H1 (cell line): ENCODE results near the gene ATP6V1E1. TPM values are rescaled to one million over a fixed set of nuclear protein-coding genes. Genes with fewer than 3 reads are reported as not detected.

Source experiments
- CTCF ChIA-PET: fragments of 300-600 bp; sonication (Branson Sonifier 250); formaldehyde crosslinking; loops from one replicate; lab custom pipeline; 2021; ENCODE audit not compliant: partially characterized antibody; lab: Charles Lee
- POLR2A ChIA-PET: fragments of 300-600 bp; sonication (Branson Sonifier 250); formaldehyde crosslinking; loops from one replicate; lab custom pipeline; 2021; ENCODE audit warnings: inconsistent platforms; ENCODE audit not compliant: partially characterized antibody; lab: Charles Lee
- DNase-seq, 2 experiments: peaks; one replicate each; pipeline versions ENCODE4 v3.0.0 to v3.0.0-alpha.2; 2010 to 2022; ENCODE audit warnings: low spot score in 2 of 2, low read depth in 1 of 2, mixed read lengths in 1 of 2
- FAIRE-seq: peaks from 2 replicates; lab custom pipeline; 2011; peaks lifted over from hg19 to GRCh38; lab: Jason Lieb, UNC
- H2AFZ ChIP-seq: 2 replicates; pipeline ENCODE4 v1.8.1; 2012; ENCODE audit warnings: low read length, inconsistent platforms
- H2AK5ac ChIP-seq: 2 replicates; pipeline ENCODE4 v1.6.1; 2013; ENCODE audit warnings: low read depth, low read length
- H2BK120ac ChIP-seq: replicated peaks from 2 replicates; pipeline ENCODE3; 2013; ENCODE audit warnings: low read depth, low read length, inconsistent platforms
- H2BK12ac ChIP-seq: 2 replicates; pipeline ENCODE4 v1.6.1; 2013; ENCODE audit warnings: low read depth, low read length
- H2BK15ac ChIP-seq: 2 replicates; pipeline ENCODE4 v1.6.1; 2013; ENCODE audit warnings: low read length
- H2BK20ac ChIP-seq: 2 replicates; pipeline ENCODE4 v1.6.1; 2013; ENCODE audit warnings: low read length
- H2BK5ac ChIP-seq: 2 replicates; pipeline ENCODE4 v1.6.1; 2013; ENCODE audit warnings: low read depth, low read length
- H3K14ac ChIP-seq: 2 replicates; pipeline ENCODE4 v1.6.1; 2013; ENCODE audit warnings: inconsistent platforms; ENCODE audit not compliant: insufficient read length
- H3K18ac ChIP-seq: 2 replicates; pipeline ENCODE4 v1.6.1; 2013; ENCODE audit warnings: low read length; ENCODE audit errors: extremely low read depth
- H3K23ac ChIP-seq: 2 replicates; pipeline ENCODE4 v1.6.1; 2013; ENCODE audit warnings: inconsistent platforms; ENCODE audit not compliant: insufficient read length
- H3K23me2 ChIP-seq: 2 replicates; pipeline ENCODE4 v1.6.1; 2013; ENCODE audit warnings: low read depth, low read length
- H3K27ac ChIP-seq: 2 replicates; pipeline ENCODE4 v1.6.1; 2011; ENCODE audit warnings: low read depth, low read length, inconsistent platforms
- H3K27me3 ChIP-seq, 4 experiments: replicated peaks in 1 of 4; 1 replicate in 1 of 4; 2 replicates in 3 of 4; pipeline versions ENCODE4 v1.6.1 to v1.8.1; 2011 to 2013; ENCODE audit warnings: low read length in 3 of 4, mild to moderate bottlenecking in 3 of 4, inconsistent platforms in 2 of 4, mixed read lengths in 2 of 4, moderate library complexity in 1 of 4; ENCODE audit not compliant: control insufficient read depth in 3 of 4, insufficient read depth in 3 of 4; ENCODE audit errors: extremely low read depth in 1 of 4
- H3K36me3 ChIP-seq, 4 experiments: 2 replicates each; pipeline versions ENCODE4 v1.6.1 to v1.8.1; 2011 to 2013; ENCODE audit warnings: mild to moderate bottlenecking in 4 of 4, low read length in 3 of 4, moderate library complexity in 2 of 4, control low read depth in 1 of 4, inconsistent platforms in 1 of 4; ENCODE audit not compliant: insufficient read depth in 4 of 4, control insufficient read depth in 2 of 4
- H3K4ac ChIP-seq: replicated peaks from 2 replicates; pipeline ENCODE3; 2013; ENCODE audit warnings: low read length, low read depth, mixed read lengths, inconsistent platforms; ENCODE audit not compliant: insufficient read length
- H3K4me1 ChIP-seq, 4 experiments: replicated peaks in 1 of 4; 1 replicate in 1 of 4; 2 replicates in 3 of 4; pipeline versions ENCODE4 v1.6.1 to v1.8.1; 2011 to 2013; ENCODE audit warnings: low read length in 3 of 4, inconsistent platforms in 2 of 4, mixed read lengths in 1 of 4; ENCODE audit not compliant: insufficient read depth in 4 of 4, control insufficient read depth in 3 of 4
- H3K4me2 ChIP-seq, 2 experiments: 2 replicates each; pipeline versions ENCODE4 v1.6.1 to v1.8.1; 2011 to 2013; ENCODE audit warnings: low read depth in 2 of 2, low read length in 2 of 2, control low read depth in 1 of 2, inconsistent platforms in 1 of 2, mild to moderate bottlenecking in 1 of 2; ENCODE audit not compliant: insufficient read depth in 1 of 2
- H3K4me3 ChIP-seq, 4 experiments: fragments of 200-600, 300-600 bp in 1 of 4; sonication (generic), shearing (Covaris generic), sonication (Bioruptor Twin) in 1 of 4; 2 replicates each; pipeline versions ENCODE4 v1.5.1 to v1.8.1; 2011 to 2016; ENCODE audit warnings: low read length in 4 of 4, low read depth in 3 of 4, control low read depth in 2 of 4, inconsistent platforms in 2 of 4, mild to moderate bottlenecking in 2 of 4, mixed read lengths in 1 of 4, moderate library complexity in 1 of 4; ENCODE audit not compliant: insufficient read depth in 2 of 4; ENCODE audit errors: extremely low read depth in 1 of 4
- H3K56ac ChIP-seq: replicated peaks from 2 replicates; pipeline ENCODE3; 2013; ENCODE audit warnings: low read depth, mild to moderate bottlenecking, mixed read lengths, low read length, inconsistent platforms; ENCODE audit not compliant: insufficient read length
- H3K79me1 ChIP-seq: 2 replicates; pipeline ENCODE4 v1.6.1; 2013; ENCODE audit warnings: low read depth, low read length, control low read depth
- H3K79me2 ChIP-seq, 2 experiments: 2 replicates each; pipeline versions ENCODE4 v1.6.1 to v1.8.1; 2012 to 2013; ENCODE audit warnings: low read length in 2 of 2, mild to moderate bottlenecking in 2 of 2, inconsistent platforms in 1 of 2; ENCODE audit not compliant: insufficient read depth in 2 of 2, control insufficient read depth in 1 of 2
- H3K9ac ChIP-seq, 4 experiments: replicated peaks in 1 of 4; 1 replicate in 1 of 4; 2 replicates in 3 of 4; pipeline versions ENCODE4 v1.6.1 to v1.8.1; 2011 to 2013; ENCODE audit warnings: low read depth in 3 of 4, low read length in 3 of 4, control low read depth in 2 of 4, mild to moderate bottlenecking in 2 of 4, moderate library complexity in 2 of 4, inconsistent platforms in 1 of 4; ENCODE audit errors: extremely low read depth in 1 of 4
- H3K9me3 ChIP-seq, 2 experiments: 2 replicates each; pipeline versions ENCODE4 v1.6.1 to v1.8.1; 2012 to 2013; ENCODE audit warnings: mild to moderate bottlenecking in 2 of 2, moderate library complexity in 2 of 2, control low read depth in 1 of 2, inconsistent platforms in 1 of 2, low read depth in 1 of 2, low read length in 1 of 2, mixed read lengths in 1 of 2; ENCODE audit not compliant: insufficient read depth in 2 of 2
- H4K20me1 ChIP-seq, 2 experiments: replicated peaks in 1 of 2; 2 replicates each; pipeline versions ENCODE3 to v1.8.1; 2011 to 2013; ENCODE audit warnings: inconsistent platforms in 2 of 2, low read length in 2 of 2, mild to moderate bottlenecking in 1 of 2; ENCODE audit not compliant: insufficient read depth in 2 of 2, control insufficient read depth in 1 of 2
- H4K5ac ChIP-seq: 2 replicates; pipeline ENCODE4 v1.6.1; 2013; ENCODE audit warnings: low read length, low read depth, mixed read lengths, inconsistent platforms; ENCODE audit not compliant: insufficient read length
- H4K8ac ChIP-seq: 2 replicates; pipeline ENCODE4 v1.8.0; 2013; ENCODE audit warnings: mild to moderate bottlenecking, moderate library complexity, low read length, inconsistent platforms; ENCODE audit not compliant: insufficient read depth; ENCODE audit errors: extremely low read depth
- H4K91ac ChIP-seq: replicated peaks from 2 replicates; pipeline ENCODE3; 2013; ENCODE audit warnings: low read length, mixed read lengths, inconsistent platforms; ENCODE audit not compliant: insufficient read length
- E2F6 ChIP-seq: IDR thresholded peaks from 2 replicates; pipeline ENCODE4 v1.6.1; 2012; ENCODE audit warnings: inconsistent platforms
- JUND ChIP-seq: IDR thresholded peaks from 2 replicates; pipeline ENCODE4 v1.6.1; 2011; ENCODE audit warnings: mild to moderate bottlenecking, improper control_type of control experiment, low read length
- RFX5 ChIP-seq: IDR thresholded peaks from 2 replicates; pipeline ENCODE4 v1.6.1; 2011; ENCODE audit warnings: low read depth, low read length, improper control_type of control experiment, borderline replicate concordance
- TCF12 ChIP-seq: IDR thresholded peaks from 2 replicates; pipeline ENCODE4 v1.6.1; 2011; ENCODE audit warnings: low read depth, mild to moderate bottlenecking, low read length
- WGBS, 2 experiments: shearing (Covaris generic) in 1 of 2; methylation state at CpG; one replicate each; pipeline versions ENCODE4 v1.1.6 to v1.1.7; 2013 to 2015; ENCODE audit warnings: low lambda C conversion rate in 2 of 2, mixed read lengths in 2 of 2, inconsistent platforms in 1 of 2, low coverage in 1 of 2, missing lambda C conversion rate in 1 of 2; ENCODE audit not compliant: insufficient replicate concordance in 2 of 2, insufficient coverage in 1 of 2, insufficient read length in 1 of 2; ENCODE audit errors: extremely low coverage in 1 of 2, missing lambda C conversion rate in 1 of 2; 5-methylcytosine and 5-hydroxymethylcytosine counted together
- polyA plus RNA-seq, 7 experiments: library from polyadenylated mRNA; depleted of rRNA in 3 of 7; stranded (reverse) in 5 of 7; unstranded in 2 of 7; fragments of >200 nt in 5 of 7; fragments of 200-250 nt in 2 of 7; gene quantifications; 1 replicate in 5 of 7; 2 replicates in 1 of 7; 4 replicates in 1 of 7; pipeline versions ENCODE4 v1.2.1 to v1.2.3, GENCODE V29; 2011 to 2013; ENCODE audit warnings: missing spikeins in 2 of 7, mixed read lengths in 2 of 7
- total RNA-seq: library from RNA; stranded (reverse); fragmentation: NEBNext Ultra II Directional; extraction: Animal tissue kit (Norgen Biotek cat#: 25700); gene quantifications from 2 replicates; pipeline ENCODE4 v1.2.1, GENCODE V29; 2021

The ATP6V1E1 gene
- total and polyA plus RNA-seq, 2 of the 8 experiments (the other 6 are each of a cell fraction or from before 2014, with no cell fraction given): 80.4 to 88.1 TPM

- H2BK120ac ChIP-seq: no peak overlapping the region
- H2AK5ac ChIP-seq: no peak overlapping the region
- no peak overlapping the region for H3K9ac ChIP-seq
- H3K36me3 ChIP-seq: peaks cover 15 to 43% (median 30%) of the 10 kb centered on the region in 4 experiments
- FAIRE-seq: no peak
- no peak overlapping the region for H3K56ac ChIP-seq
- no peaks in the 10 kb centered on the region for H3K23me2 ChIP-seq
- H3K14ac ChIP-seq: no peak overlapping the region
- H3K4me1 ChIP-seq: no peaks in the 10 kb centered on the region
- no peak overlapping the region for H4K91ac ChIP-seq
- POLR2A ChIA-PET: interaction anchor here (0.8 to 3.7 kb wide), 4 partner anchors 10 to 43 kb away, joined by 3 to 16 read pairs (median 4); no protein-coding TSS in a partner anchor
- no peak overlapping the region for H2BK12ac ChIP-seq
- 82% methylated on average over 5 of the region's 5 CpGs; no CpG with 5 or more reads in 1 of the 2 experiments for WGBS, 2 experiments
- H3K18ac ChIP-seq: no peak overlapping the region
- no peak for DNase-seq
- no peaks in the 10 kb centered on the region for H3K27me3 ChIP-seq
- CTCF ChIA-PET: interaction anchor here (0.6 to 4.0 kb wide), 3 partner anchors 32 to 471 kb away, joined by 3 to 27 read pairs (median 3); no protein-coding TSS in a partner anchor
- no peak overlapping the region for H2AFZ ChIP-seq
- H2BK15ac ChIP-seq: no peak overlapping the region
- no peak overlapping the region for H3K4ac ChIP-seq
- H3K4me3 ChIP-seq: no peak overlapping the region
- H3K23ac ChIP-seq: no peak overlapping the region
- H3K79me1 ChIP-seq: no peaks in the 10 kb centered on the region
- TF ChIP-seq E2F6: no peak
- TF ChIP-seq RFX5: no peak
- TF ChIP-seq JUND: no peak
- no peak for TF ChIP-seq TCF12
- no peak overlapping the region for H4K5ac ChIP-seq
- H4K8ac ChIP-seq: no peak overlapping the region
- peaks cover 0 to 3% of the 10 kb centered on the region in 2 experiments for H4K20me1 ChIP-seq
- no peak overlapping the region for H2BK20ac ChIP-seq
- no peak overlapping the region for H3K27ac ChIP-seq
- no peaks in the 10 kb centered on the region for H3K9me3 ChIP-seq
- no peaks in the 10 kb centered on the region for H3K79me2 ChIP-seq
- no peak overlapping the region for H2BK5ac ChIP-seq
- H3K4me2 ChIP-seq: no peak overlapping the region
These were observed 38.0 kb downstream of the ATP6V1E1 start for GRCh38 chr22:17590586-17590985.
